Measurements from ENCODE around the gene GPR84.

The GPR84 gene

GRCh38 chr12:54373649-54374561 lies 9.6 kb upstream of the GPR84 start:
- no peak for DNase-seq

- DNase-seq, result no peak
These were observed 8.0 kb upstream of the GPR84 start for GRCh38 chr12:54372113-54372806.

DNA sequence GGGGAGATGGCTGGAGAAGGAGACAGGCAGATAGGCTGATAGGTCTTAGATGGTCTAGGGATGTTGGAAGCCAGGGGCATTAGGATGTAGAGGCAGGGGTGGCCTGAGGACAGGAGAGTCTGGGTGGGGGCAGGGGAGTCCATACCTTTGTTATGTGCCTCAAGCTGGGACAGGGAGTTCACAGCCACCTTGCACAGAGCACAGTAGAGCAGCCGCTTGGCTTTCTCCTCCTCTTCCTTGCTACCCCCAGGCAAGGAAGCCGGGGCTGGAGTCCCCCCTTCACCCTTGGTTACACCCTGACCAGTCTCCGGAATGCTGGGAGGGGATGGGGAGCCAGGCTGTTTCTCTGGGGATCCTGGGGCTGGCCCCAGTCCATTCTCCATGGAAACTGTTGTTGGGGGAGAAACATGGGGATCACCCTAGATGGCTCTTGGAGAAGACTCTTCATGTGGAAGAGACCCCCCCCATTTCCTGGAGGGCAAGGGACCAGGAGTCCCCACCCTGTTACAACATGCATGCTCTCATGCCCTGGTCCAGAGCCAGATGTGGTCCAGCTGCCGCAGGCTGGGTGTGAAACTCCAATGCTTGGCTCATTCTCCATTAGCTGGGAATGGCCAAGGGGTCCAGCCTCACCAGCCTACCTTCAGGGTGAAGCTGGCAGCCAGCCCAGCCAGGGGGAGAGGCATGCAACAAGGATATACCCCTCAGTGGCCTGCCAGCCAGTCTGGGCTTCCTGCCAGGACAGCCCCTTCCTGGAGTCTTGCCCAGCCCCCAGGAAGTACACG lies 7.2 kb upstream of the GPR84 start:
- no peak for DNase-seq

DNA sequence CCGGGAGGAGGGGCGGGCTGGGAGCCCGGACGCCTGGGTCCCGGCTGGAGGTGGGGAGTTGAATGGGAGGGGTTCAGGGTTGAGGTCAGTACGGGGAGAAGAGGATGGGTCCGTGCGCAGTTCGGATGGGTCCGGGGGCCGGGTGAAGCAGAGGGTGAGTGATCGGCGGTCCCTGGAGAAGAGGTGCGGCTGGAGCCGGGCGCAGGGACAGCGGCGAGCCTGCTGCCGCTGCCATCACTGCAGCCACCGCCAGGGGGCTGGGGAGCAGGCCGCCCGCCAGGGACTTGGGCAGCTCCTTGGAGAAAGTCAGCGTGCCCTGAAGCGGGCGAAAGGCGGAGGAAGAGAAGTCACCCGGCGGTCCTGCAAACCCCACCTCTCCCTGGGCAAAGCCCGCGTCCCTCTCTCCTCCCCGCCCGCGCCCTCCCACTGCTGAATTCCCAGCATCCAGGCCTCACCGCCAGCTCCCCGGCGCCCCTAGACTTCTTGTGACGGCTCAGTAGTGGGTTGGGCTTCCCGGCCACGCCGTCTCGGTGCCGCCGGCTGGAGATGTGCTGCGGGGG lies 6.0 kb upstream of the GPR84 start:
- no peak for DNase-seq

GRCh38 chr12:54369597-54370131 lies 5.4 kb upstream of the GPR84 start:
- DNase-seq, result no peak

DNA sequence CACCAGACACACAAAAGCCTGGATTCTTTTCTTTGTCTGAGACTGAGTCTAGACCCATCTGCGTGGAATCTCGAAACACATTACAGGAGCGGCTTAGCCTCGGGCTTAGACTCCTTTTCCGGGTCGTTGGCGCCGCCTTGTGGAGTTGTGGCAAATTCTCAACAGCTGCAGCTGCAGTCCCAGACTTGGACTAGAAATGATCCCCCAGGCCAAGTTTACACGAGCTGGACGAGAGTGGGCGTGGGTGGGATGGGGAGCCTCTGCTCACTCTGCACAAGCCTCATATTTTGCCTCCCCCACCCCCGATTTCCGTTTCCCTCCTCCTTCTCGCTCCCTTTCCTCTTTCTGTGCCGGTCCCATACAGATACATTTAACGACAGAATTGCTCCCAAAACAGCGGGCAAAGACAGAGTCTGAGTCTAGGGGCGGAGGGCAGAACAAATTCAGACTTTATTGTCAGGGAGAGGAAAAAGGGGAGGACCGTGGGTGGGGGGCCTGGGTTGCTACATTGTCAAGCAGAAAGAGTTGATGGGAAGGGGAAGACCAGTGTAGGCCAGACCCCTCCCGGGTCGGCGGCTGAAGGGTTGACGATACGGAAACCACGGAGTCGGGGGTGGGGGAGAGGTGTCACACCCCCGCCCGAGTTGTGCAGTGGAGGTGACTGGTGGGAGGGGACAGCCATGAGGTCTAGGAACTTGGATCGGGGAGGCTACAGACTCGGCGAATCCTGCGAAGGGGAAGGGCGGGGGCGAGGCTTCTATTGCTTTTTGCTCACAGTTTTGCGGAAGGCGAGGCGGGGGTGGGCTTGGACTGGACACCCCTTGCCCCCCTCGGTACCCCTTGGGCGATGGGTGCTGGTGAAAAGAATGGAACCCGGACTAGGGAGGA lies 4.7 kb upstream of the GPR84 start:
- DNase-seq, result peak; percentile 25

GRCh38 chr12:54368025-54368708 lies 3.9 kb upstream of the GPR84 start:
- DNase-seq, result no peak

- DNase-seq, result no peak
These were observed 668 bp downstream of the GPR84 start for GRCh38 chr12:54363618-54364017.

DNA sequence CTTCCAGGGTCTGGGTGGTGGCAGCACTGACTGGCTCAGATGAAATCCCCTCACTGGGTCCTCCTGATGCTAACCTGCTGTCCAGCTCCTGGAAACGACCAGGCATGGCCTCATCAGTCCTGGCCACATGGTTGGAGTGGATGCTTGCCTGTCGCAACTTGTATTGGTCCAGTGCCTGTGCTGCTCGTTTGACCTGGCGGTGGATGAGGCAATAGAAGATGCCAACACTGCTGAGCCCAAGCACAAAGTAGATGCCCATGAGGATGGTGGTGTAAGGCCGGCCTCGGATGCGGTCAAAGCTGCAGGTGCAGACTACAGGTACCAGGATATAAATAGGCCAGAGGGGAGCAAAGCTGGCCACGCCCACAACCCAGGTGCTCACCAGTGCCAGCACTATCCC lies 1.2 kb downstream of the GPR84 start:
- no peak for DNase-seq

DNA sequence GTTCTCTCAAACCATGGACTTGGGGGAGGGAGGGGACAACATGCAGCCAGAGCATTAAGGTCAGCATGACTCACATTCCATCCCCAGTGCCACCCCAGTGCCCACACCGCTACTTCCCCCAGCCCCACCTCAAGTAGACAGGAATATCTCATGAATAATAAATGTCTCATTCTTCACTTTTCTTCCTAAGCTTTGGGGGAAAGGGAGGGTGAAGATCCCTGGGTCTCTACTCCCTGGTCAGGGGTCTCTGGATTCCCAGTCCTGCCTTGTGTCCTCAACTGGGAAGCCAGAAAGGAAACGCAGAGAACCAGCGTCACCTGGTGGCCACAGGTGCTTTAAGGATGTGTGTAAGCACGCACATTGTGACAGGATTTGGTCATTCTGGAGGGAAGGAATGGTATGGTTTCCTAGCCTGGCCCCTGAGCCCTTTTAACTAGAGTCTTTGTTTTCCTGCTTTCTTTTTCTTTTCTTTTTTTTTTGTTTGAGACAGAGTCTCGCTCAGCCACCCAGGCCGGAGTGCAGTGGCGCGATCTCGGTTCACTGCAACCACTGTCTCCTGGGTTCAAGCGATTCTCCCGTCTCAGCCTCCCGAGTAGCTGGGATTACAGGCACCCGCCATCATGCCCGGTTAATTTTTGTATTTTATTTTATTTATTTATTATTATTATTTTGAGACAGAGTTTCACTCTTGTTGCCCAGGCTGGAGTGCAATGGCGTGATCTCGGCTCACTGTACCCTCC lies 3.4 kb downstream of the GPR84 start:
- DNase-seq, result no peak

DNA sequence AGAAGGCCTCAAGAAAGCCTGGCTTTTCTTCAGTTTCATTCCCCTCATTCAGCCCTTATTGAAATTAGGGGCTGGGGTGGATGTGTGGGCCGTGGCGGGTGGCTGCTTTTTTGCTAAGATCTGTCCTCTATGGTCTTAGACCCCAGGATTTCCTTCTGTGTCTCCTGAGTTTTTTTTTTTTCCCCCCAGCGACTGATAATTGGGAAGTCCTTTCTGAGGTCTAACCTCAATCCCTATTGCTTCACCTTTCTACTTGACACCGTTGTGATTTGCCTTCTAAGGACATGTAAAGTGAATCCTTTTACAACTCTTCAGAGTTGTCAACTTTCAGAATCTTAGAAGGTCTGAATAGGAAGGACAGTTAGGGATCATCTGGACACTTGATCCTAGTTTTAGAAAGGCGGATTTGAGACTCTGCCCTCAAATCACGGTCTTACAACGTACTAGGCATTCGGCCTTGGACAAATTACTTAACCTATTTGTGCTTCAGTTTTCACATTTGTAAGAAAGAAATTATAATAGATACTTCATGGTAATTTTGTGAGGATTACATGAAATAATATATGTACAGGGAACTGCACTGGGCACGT lies 4.4 kb downstream of the GPR84 start:
- no peak for DNase-seq

DNA sequence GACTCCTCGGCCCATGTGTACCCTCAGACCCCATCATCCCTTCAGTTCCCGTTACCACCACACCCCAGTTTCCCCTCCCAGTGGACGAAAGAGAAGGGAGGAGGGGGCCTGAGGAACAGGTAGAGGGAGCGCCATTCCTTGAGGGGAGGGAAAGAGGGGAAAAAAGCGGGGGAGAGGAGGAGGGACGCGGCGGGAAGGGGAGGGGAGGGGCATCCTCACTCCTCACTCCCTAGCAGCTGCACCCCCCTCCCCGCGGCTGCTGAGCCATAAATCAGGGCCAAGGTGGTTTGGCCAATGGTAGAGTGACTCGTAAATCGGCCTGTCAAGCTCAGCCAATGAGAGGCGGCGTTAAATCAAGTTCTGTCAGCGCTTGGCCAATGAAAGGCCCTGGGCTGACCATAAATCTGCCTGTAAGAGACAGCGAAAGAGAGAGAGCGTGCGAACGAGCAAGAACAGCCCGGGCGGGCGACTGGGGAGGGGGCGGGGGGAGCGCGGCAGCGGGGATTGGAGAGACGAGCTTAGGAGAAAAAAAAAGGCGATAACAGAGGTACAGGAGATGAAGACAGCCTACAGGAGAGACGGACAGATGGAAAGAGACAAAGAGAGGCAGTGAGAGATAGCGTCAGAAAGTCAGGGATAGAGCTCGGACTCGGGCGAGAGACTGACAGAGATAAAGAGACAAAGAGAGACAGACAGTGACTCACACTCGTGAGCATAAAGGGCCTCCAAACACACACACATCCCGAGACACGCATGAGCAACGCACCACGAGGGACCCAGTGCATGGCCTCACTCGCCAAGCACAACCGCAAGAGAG lies 5.1 kb downstream of the GPR84 start:
- peak; percentile 61 for DNase-seq

DNA sequence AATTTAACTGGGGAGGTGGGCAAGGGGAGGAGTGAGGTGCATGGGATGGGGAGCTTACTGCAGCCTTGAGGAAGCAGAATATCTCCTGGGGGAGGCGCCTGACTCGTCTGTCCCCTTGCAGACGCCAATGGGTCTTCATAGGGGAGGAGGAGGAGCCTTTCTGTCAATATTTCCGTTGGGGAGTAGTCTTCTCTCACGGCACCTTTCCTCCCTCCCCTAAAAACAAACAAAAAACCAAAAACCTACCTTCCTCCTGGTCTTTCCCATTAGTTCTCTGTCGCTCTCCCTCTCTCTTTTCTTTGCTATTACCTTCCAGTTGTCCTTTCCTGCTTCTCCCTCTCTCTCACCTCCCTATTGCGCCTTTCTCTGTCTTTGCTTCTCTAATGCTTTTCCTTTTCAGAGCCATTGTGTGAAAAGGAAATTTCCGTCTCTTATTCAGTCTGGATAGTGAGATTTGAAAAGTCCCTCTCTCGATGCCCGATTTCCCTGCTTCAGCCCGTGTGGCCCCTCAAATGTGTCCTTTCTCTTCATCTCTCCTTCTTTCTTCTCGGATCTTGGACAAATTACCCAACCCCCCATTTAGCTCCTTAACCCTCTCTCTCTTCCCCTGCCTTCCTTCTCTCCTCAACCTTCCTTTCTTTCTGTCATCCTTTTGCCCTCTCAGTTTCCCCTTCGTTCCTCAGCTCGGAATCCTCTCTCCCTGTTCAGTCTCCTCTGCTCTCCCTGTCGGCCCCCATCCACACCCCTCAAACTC lies 5.9 kb downstream of the GPR84 start:
- DNase-seq, result no peak

GRCh38 chr12:54357506-54358190 lies 6.6 kb downstream of the GPR84 start:
- no peak for DNase-seq

DNA sequence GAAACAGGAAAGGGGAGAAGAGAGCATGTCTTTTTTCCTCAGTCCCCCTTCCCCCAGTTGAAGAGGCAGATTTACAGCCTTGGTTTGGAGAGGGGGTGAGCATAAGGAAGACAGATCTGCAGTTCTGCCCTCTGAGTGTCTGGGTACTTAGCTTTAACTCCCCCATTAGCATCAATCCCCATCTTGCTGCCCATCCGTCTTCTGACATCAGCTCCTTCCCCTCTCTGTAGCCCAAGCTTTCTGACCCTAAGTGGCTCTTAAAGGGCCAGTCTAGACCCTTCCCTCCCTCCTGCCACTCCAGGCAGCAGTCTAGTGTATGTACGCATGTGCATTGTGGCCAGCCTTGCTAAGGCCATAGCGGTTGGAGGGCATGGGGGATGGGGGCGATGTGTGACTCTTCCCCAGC lies 7.3 kb downstream of the GPR84 start:
- DNase-seq, result no peak

DNA sequence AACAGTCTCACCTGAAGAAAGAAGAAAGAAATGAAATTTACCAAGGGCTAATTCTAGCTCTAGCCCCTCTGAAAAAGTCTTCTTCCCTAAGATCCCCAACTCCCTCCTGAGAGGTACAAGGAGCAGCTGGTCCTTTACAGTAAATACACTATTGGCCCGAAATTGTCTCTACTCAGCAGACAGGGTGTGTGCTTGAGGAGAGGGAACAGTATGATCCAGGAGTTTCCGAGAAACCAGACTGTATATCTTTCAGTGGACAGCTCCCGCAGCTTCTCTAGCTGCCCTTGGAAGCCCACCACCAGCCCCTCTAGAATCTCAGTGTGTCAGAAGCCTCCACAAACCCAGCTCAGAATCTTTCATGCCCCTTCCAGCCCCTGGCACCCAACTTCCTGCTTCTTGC lies 8.1 kb downstream of the GPR84 start:
- DNase-seq, result no peak

DNA sequence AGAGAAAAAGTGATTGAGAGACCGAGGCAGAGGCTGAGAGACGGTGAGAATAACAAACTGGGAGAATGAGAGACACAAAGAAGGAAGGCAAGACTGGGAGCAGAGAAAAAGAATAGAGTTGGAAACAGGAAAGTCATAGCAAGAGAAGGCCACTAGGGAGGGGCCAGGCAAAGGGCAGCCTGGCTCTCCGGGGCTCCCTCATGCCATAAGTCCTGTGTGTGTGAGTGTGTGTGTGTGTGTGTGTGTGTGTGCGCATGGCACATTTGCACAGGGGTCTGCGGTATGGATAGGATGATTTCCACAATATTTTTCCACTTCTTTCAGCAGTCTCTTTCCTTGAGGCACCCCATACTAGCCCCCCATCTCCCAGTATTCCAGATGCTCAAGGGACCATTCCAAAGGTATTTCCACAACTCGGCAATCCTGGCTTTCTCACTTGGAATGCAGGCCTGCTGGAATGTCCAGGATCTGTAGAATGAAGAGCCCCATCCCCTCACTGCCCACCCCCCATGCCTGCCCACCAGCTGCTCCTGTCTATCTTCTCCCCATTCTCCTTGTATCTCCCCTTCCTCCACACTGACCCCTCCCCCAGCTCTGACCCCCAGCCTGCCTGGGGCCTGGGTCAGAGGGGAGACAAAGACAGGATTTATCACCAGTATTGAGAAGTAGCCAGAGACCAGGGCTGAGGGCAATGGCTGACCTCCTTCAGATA lies 9.0 kb downstream of the GPR84 start:
- no peak for DNase-seq

All from KG1 (cell line).